Gastroesophageal sphincter (tissue), 4 donors: Measurements from ENCODE around the gene AMPD3. TPM values are rescaled to one million over a fixed set of nuclear protein-coding genes. Genes with fewer than 3 reads are reported as not detected.

Experiments
- ATAC-seq: fragments of 150-250 bp; one replicate; pipeline ENCODE4 v1.9.1; 2016; ENCODE audit warnings: mild to moderate bottlenecking, moderate library complexity
- H3K27ac ChIP-seq, 4 donors: fragments of 200-600 bp; sonication (generic) in 3 of 4; 1 replicate in 3 of 4; 2 replicates in 1 of 4; pipeline ENCODE4 v1.5.1; 2016 to 2019
- H3K27me3 ChIP-seq: fragments of 200-600 bp; sonication (generic); one replicate; pipeline ENCODE4 v1.5.1; 2019
- H3K36me3 ChIP-seq, 2 donors: fragments of 200-600 bp; sonication (generic); one replicate each; pipeline ENCODE4 v1.5.1; 2019; ENCODE audit warnings: control low read depth in 1 of 2
- H3K4me1 ChIP-seq, 3 donors: fragments of 200-600 bp; sonication (generic); 1 replicate in 2 of 3; 2 replicates in 1 of 3; pipeline ENCODE4 v1.5.1; 2016 to 2019; ENCODE audit warnings: control low read depth in 2 of 3
- H3K4me3 ChIP-seq, 2 donors: fragments of 200-600 bp; sonication (generic); one replicate each; pipeline ENCODE4 v1.5.1; 2019; ENCODE audit warnings: mild to moderate bottlenecking in 1 of 2, moderate library complexity in 1 of 2
- H3K9me3 ChIP-seq, 3 donors: fragments of 200-600 bp; sonication (generic); one replicate each; pipeline ENCODE4 v1.5.1; 2017 to 2019; ENCODE audit warnings: control low read depth in 2 of 3
- EP300 ChIP-seq: sonication (generic); formaldehyde crosslinking; IDR thresholded peaks from one replicate; pipeline ENCODE4 v1.6.1; 2017; ENCODE audit warnings: antibody characterized with exemption, mild to moderate bottlenecking
- POLR2A ChIP-seq, 2 donors: fragments of 450-650 bp; IDR thresholded peaks; one replicate each; pipeline ENCODE4 v1.6.1; 2017; ENCODE audit warnings: antibody characterized with exemption in 2 of 2, mild to moderate bottlenecking in 2 of 2, moderate library complexity in 1 of 2
- POLR2AphosphoS5 ChIP-seq: sonication (generic); formaldehyde crosslinking; IDR thresholded peaks from one replicate; pipeline ENCODE4 v1.6.1; 2017; ENCODE audit warnings: antibody characterized with exemption
- WGBS, 2 donors: methylation state at CpG; one replicate each; pipeline ENCODE4 v1.1.5; 2018; ENCODE audit warnings: low coverage in 1 of 2; 5-methylcytosine and 5-hydroxymethylcytosine counted together
- total RNA-seq, 4 donors: library from RNA; depleted of rRNA; stranded (reverse); fragments of >200 nt; gene quantifications; one replicate each; pipeline ENCODE4 v1.1.0, GENCODE V29; 2016
- TF ChIP-seq, protein P1 (sequence below), 4 experiments: fragments of 200-600 bp in 2 of 4; fragments of 450-650 bp in 2 of 4; sonication (generic) in 1 of 4; IDR thresholded peaks; one replicate each; pipeline ENCODE4 v1.5.1; 2017 to 2019; ENCODE audit warnings: antibody characterized with exemption in 4 of 4, mild to moderate bottlenecking in 2 of 4, moderate library complexity in 2 of 4

Gene AMPD3
- total RNA-seq, 4 donors from 2014 or later = 4.3 to 7.3 (median 5.4) TPM

GRCh38 chr11:10542776-10543175, 87.7 kb downstream of the AMPD3 start:
- no peaks in the 10 kb centered on the region for H3K36me3 ChIP-seq
- no peaks in the 10 kb centered on the region for H3K27me3 ChIP-seq
- no peak overlapping the region for H3K27ac ChIP-seq
- no peaks in the 10 kb centered on the region for H3K9me3 ChIP-seq
- peaks cover 0 to 23% (median 4%) of the 10 kb centered on the region in 3 donors for H3K4me1 ChIP-seq
- H3K4me3 ChIP-seq = no peak overlapping the region
- 85 to 92% methylated on average over 1 to 3 of the region's 3 CpGs for WGBS, 2 donors
- TF ChIP-seq EP300 (no peak), POLR2A (IDR thresholded peaks at IDR 0.05) (no peak), POLR2AphosphoS5 (no peak)
- TF ChIP-seq, protein P1, sequence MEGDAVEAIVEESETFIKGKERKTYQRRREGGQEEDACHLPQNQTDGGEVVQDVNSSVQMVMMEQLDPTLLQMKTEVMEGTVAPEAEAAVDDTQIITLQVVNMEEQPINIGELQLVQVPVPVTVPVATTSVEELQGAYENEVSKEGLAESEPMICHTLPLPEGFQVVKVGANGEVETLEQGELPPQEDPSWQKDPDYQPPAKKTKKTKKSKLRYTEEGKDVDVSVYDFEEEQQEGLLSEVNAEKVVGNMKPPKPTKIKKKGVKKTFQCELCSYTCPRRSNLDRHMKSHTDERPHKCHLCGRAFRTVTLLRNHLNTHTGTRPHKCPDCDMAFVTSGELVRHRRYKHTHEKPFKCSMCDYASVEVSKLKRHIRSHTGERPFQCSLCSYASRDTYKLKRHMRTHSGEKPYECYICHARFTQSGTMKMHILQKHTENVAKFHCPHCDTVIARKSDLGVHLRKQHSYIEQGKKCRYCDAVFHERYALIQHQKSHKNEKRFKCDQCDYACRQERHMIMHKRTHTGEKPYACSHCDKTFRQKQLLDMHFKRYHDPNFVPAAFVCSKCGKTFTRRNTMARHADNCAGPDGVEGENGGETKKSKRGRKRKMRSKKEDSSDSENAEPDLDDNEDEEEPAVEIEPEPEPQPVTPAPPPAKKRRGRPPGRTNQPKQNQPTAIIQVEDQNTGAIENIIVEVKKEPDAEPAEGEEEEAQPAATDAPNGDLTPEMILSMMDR (IDR thresholded peaks at IDR 0.05) = no peak
- ATAC-seq = no peak

DNA sequence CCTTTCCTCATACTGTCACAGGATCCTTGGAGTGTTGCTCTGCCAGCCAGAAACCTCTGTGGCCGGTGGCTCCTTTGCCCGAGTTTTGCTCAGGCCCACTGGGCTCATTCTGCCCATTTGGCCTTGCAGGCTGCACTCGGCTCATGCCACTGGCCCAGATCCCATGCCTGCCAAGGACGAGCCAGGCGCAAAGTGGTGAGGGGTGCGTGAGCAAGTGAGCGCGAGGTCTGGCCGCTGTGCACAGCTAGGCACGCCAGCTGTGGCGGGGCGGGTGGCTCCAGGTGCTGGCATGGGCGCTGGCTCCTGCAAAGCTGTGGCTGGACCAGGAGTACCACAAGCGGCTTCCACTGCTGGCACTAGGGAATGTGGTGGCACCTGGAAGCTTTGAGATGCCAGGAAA, 88.7 kb downstream of the AMPD3 start:
- TF ChIP-seq POLR2AphosphoS5 (no peak), EP300 (no peak), POLR2A (IDR thresholded peaks at IDR 0.05) (no peak)
- TF ChIP-seq, protein P1 (IDR thresholded peaks at IDR 0.05) = no peak
- H3K27ac ChIP-seq = no peak overlapping the region
- ATAC-seq = no peak
- no peaks in the 10 kb centered on the region for H3K9me3 ChIP-seq
- peaks cover 0 to 22% (median 4%) of the 10 kb centered on the region in 3 donors for H3K4me1 ChIP-seq
- 93% methylated on average over 4 of the region's 14 CpGs; no CpG with 5 or more reads in 1 of the 2 donors for WGBS, 2 donors
- no peaks in the 10 kb centered on the region for H3K27me3 ChIP-seq
- no peak overlapping the region for H3K4me3 ChIP-seq
- H3K36me3 ChIP-seq = no peaks in the 10 kb centered on the region

DNA sequence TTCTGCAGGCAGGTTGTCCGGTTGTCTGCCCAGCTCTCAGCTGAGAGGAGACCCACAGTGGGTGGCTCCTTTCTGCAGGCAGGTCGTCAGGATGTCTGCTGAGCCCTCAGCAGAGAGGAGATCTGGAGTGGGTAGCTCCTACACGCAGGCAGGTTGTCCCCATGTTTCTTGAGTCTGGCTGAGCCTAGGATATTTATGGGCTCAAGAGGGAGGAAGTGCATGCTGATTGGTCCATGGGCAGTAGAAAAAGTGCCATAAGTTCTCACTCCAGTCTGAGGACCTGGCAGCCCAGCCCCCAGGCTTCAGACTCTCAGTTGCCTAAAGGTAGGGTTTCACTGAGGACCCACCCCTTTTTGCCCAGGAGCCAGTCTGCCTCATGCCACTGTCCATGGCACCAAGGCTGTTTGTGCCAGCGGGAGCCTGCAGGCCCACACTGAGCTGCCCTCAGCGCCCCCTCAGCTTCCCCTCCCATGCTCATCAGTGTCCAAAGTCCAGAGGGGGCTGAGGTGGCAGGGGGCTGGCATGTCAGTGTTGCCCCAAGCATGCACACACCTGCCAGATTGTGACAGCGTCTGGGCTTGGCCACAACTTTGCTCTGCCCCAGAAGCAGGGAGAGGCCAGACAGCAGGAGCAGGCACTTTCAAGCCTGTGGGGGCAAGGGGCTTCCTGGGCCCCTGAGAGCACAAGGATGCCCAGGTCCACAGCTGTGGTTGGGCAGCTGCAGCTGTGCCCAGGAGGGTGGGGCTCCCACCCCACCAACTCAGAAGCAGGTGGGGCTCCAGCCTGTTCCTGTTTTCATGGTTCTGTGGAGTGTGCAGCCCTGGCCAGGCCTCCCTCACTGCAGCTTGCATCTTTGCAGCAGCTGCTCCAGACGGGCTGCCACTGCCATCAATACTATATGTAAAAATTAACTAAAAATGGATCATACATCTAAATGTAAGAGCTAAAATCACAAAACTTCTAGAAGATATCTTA, 89.7 kb downstream of the AMPD3 start:
- H3K9me3 ChIP-seq = no peaks in the 10 kb centered on the region
- TF ChIP-seq POLR2AphosphoS5 (no peak), EP300 (no peak), POLR2A (IDR thresholded peaks at IDR 0.05) (no peak)
- TF ChIP-seq, protein P1 (IDR thresholded peaks at IDR 0.05) = no peak
- ATAC-seq = no peak
- no peak overlapping the region for H3K4me3 ChIP-seq
- H3K27me3 ChIP-seq = no peaks in the 10 kb centered on the region
- peaks cover 0 to 12% (median 4%) of the 10 kb centered on the region in 3 donors for H3K4me1 ChIP-seq
- WGBS, 2 donors = no CpG with 5 or more reads among the region's 7 CpGs
- H3K27ac ChIP-seq = no peak overlapping the region
- no peaks in the 10 kb centered on the region for H3K36me3 ChIP-seq

DNA sequence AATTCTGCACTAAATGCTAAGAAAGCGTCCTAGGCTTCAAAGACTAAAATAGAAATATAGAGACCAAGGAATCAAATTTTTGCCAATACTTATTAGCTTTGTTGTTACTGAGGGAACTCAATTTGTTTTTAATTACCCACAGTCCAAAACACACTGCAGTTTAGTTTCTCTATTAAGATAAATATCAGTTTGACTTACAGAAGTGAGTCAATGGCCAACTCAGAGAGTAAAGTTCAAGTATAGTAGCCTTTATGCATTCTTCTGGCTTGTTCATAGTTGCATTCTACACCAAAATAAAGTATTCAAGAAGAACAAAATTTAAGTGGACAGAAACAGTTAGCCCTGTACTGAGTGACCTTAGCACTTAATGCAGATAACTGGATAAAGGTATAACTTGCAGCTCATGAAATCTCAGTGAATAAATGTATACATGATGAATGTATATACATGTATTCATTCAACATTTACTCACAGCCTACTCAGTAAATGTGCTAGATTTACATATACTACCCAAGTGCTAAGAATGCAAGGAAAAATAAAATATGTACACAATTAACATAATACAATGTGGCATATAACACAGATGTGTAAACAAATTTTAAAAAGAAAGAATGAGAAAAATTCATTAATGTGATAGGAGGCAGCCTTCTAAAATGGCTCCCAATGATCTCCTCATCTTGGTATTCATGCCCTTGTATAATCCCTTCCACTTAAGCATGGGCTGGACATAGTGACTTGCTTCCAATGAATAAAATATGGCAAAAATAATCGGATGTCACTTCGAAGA, 95.6 kb downstream of the AMPD3 start:
- no peak for TF ChIP-seq POLR2A (IDR thresholded peaks at IDR 0.05)
- TF ChIP-seq EP300 = no peak
- TF ChIP-seq POLR2AphosphoS5 = no peak
- TF ChIP-seq, protein P1 (IDR thresholded peaks at IDR 0.05) = no peak
- no peak for ATAC-seq
- WGBS, 2 donors = 89 to 100% methylated on average over 2 to 3 of the region's 3 CpGs
- no peaks in the 10 kb centered on the region for H3K4me1 ChIP-seq
- H3K4me3 ChIP-seq = no peak overlapping the region
- H3K27me3 ChIP-seq = no peaks in the 10 kb centered on the region
- no peak overlapping the region for H3K27ac ChIP-seq
- no peaks in the 10 kb centered on the region for H3K36me3 ChIP-seq
- H3K9me3 ChIP-seq = no peaks in the 10 kb centered on the region
